CD4-positive, alpha-beta T cell (primary cell): ENCODE results near the gene SLC5A3. TPM values are rescaled to one million over a fixed set of nuclear protein-coding genes. Genes with fewer than 3 reads are reported as not detected.

ENCODE experiments used
- ATAC-seq: fragments of 200-7000 bp; cut with Tn5 transposase; one replicate; pipeline ENCODE4 v1.10.0; 2022; ENCODE audit warnings: mild to moderate bottlenecking; ENCODE audit not compliant: poor library complexity
- CTCF ChIA-PET: fragments of 350-600 bp; sonication (Branson Sonifier 250); formaldehyde crosslinking; loops from one replicate; lab custom pipeline; 2021; ENCODE audit warnings: antibody characterized with exemption, inconsistent platforms; lab: Charles Lee
- POLR2A ChIA-PET: fragments of 350-600 bp; sonication (Branson Sonifier 250); formaldehyde crosslinking; loops from one replicate; lab custom pipeline; 2021; ENCODE audit warnings: antibody characterized with exemption, inconsistent platforms; lab: Charles Lee
- DNase-seq, 14 experiments: peaks; one replicate each; pipeline ENCODE4 v3.0.0-alpha.2; 2013 to 2020; ENCODE audit warnings: mixed read lengths in 2 of 14
- H3K27ac ChIP-seq, 2 donors: one replicate each; pipeline versions ENCODE4 v1.5.1 to v1.7.0; 2013; ENCODE audit warnings: low read length in 2 of 2, low read depth in 1 of 2, mild to moderate bottlenecking in 1 of 2
- H3K27me3 ChIP-seq, 2 experiments: 1 replicate in 1 of 2; 2 replicates in 1 of 2; pipeline versions ENCODE4 v1.6.1 to v1.7.0; 2013; ENCODE audit warnings: low read length in 2 of 2, control low read depth in 1 of 2, mild to moderate bottlenecking in 1 of 2, moderate library complexity in 1 of 2; ENCODE audit not compliant: insufficient read depth in 2 of 2, control insufficient read depth in 1 of 2
- H3K36me3 ChIP-seq: one replicate; pipeline ENCODE4 v1.6.1; 2013; ENCODE audit warnings: low read length, control low read depth; ENCODE audit not compliant: insufficient read depth
- H3K4me1 ChIP-seq: one replicate; pipeline ENCODE4 v1.6.1; 2013; ENCODE audit warnings: low read length, control low read depth; ENCODE audit not compliant: insufficient read depth
- H3K4me3 ChIP-seq: one replicate; pipeline ENCODE4 v1.5.1; 2013; ENCODE audit warnings: mild to moderate bottlenecking, low read length, moderate library complexity
- H3K9me3 ChIP-seq, 2 experiments: 1 replicate in 1 of 2; 2 replicates in 1 of 2; pipeline versions ENCODE4 v1.6.1 to v1.7.0; 2013; ENCODE audit warnings: low read length in 2 of 2, mild to moderate bottlenecking in 2 of 2, control low read depth in 1 of 2, moderate library complexity in 1 of 2; ENCODE audit not compliant: control insufficient read depth in 1 of 2, insufficient read depth in 1 of 2
- H3K27ac Mint-ChIP-seq: one replicate; pipeline ENCODE4 v1.8.0; 2020; ENCODE audit warnings: mixed read lengths
- H3K27me3 Mint-ChIP-seq: one replicate; pipeline ENCODE4 v1.8.0; 2021; ENCODE audit warnings: mixed read lengths
- H3K36me3 Mint-ChIP-seq: one replicate; pipeline ENCODE4 v1.8.0; 2021; ENCODE audit warnings: low read depth, mixed read lengths
- H3K4me1 Mint-ChIP-seq: one replicate; pipeline ENCODE4 v1.8.0; 2021; ENCODE audit warnings: low read depth, mixed read lengths
- H3K4me3 Mint-ChIP-seq: one replicate; pipeline ENCODE4 v1.8.0; 2020; ENCODE audit warnings: mild to moderate bottlenecking, mixed read lengths
- H3K9me3 Mint-ChIP-seq: one replicate; pipeline ENCODE4 v1.8.0; 2020; ENCODE audit warnings: mixed read lengths
- intact Hi-C, 2 experiments: fragments of 100-400 bp; cut with DNase I in 1 of 2; cut with micrococcal nuclease in 1 of 2; formaldehyde crosslinking; loops; one replicate each; pipeline versions ENCODE4 v1.15.1 to v1.9.0; 2023 to 2025; cut with DNase I, micrococcal nuclease
- total RNA-seq, 174 experiments: library from RNA in 2 of 174; stranded (reverse) in 2 of 174; gene quantifications; one replicate each; pipeline ENCODE4 v1.2.3 and lab custom pipeline; 2021 to 2026
- TF ChIP-seq, protein P1 (sequence below): fragments of 200-600 bp; IDR thresholded peaks from one replicate; pipeline ENCODE4 v1.8.0; 2022; ENCODE audit warnings: antibody characterized with exemption, mild to moderate bottlenecking

The SLC5A3 gene
- total RNA-seq, 2 experiments from 2014 or later: 4.6 to 4.9 TPM

DNA sequence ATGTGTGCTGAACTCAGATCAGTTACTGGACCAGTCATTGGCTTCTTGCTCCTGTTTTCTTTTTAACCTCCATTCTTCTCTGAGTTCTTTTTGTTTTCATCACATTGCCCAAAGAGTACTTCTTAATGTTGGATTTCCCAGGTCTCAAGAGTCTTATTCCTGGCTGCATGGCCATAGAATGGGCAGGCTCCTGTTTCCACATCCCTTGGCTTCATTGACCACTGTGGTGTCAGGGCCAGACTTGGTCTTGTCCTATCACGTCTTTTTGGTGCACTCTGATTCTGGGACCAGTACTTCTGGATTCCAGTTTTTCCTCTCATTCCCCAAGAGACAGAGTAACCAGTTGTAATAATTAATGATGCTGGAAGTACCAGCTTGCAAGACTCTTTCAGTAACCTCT lies 41.8 kb downstream of the SLC5A3 start:
- H3K27me3 Mint-ChIP-seq: no peaks in the 10 kb centered on the region
- ATAC-seq (no peak), DNase-seq (no peak)
- ChIA-PET CTCF (no interaction called here), POLR2A (no interaction called here)
- TF ChIP-seq, protein P1, sequence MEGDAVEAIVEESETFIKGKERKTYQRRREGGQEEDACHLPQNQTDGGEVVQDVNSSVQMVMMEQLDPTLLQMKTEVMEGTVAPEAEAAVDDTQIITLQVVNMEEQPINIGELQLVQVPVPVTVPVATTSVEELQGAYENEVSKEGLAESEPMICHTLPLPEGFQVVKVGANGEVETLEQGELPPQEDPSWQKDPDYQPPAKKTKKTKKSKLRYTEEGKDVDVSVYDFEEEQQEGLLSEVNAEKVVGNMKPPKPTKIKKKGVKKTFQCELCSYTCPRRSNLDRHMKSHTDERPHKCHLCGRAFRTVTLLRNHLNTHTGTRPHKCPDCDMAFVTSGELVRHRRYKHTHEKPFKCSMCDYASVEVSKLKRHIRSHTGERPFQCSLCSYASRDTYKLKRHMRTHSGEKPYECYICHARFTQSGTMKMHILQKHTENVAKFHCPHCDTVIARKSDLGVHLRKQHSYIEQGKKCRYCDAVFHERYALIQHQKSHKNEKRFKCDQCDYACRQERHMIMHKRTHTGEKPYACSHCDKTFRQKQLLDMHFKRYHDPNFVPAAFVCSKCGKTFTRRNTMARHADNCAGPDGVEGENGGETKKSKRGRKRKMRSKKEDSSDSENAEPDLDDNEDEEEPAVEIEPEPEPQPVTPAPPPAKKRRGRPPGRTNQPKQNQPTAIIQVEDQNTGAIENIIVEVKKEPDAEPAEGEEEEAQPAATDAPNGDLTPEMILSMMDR: no peak
- H3K27ac Mint-ChIP-seq: no peak overlapping the region
- no peaks in the 10 kb centered on the region for H3K4me1 ChIP-seq
- H3K36me3 Mint-ChIP-seq: peaks cover 24% of the 10 kb centered on the region
- H3K9me3 ChIP-seq: no peaks in the 10 kb centered on the region
- H3K4me1 Mint-ChIP-seq: peaks cover 61% of the 10 kb centered on the region
- no peak overlapping the region for H3K27ac ChIP-seq
- peaks cover 7% of the 10 kb centered on the region for H3K36me3 ChIP-seq
- no peak overlapping the region for H3K4me3 ChIP-seq
- H3K27me3 ChIP-seq: no peaks in the 10 kb centered on the region
- no peak overlapping the region for H3K4me3 Mint-ChIP-seq
- H3K9me3 Mint-ChIP-seq: no peaks in the 10 kb centered on the region
- intact Hi-C loops: no loop called here

DNA sequence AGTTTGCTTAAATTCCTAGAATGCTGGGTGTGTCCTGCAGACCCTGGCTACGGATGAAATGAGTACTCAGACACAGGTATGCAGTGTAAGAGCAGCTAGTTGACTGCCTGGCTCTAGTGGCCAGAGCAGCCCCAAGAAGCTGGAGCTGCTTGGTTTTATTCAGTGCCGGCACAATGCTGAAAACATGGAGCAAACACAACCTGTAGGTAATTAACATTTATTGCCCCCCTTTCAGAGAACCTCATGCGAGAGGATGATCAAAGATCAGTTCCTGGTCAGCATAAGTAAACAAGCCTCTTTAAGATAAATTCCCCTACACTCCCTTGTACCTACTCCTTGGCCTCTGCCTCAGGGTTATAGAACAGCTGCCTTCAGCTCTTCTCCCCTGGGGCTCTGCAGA lies 43.2 kb downstream of the SLC5A3 start:
- TF ChIP-seq, protein P1: no peak
- Mint-ChIP-seq H3K9me3 (no peaks in the 10 kb centered on the region), H3K4me3 (no peak overlapping the region), H3K27me3 (no peaks in the 10 kb centered on the region), H3K36me3 (peaks cover 24% of the 10 kb centered on the region), H3K4me1 (peaks cover 59% of the 10 kb centered on the region), H3K27ac (no peak overlapping the region)
- DNase-seq (no peak), ATAC-seq (no peak)
- no peak overlapping the region for H3K4me3 ChIP-seq
- no peaks in the 10 kb centered on the region for H3K27me3 ChIP-seq
- no peak overlapping the region for H3K27ac ChIP-seq
- ChIA-PET POLR2A (no interaction called here), CTCF (no interaction called here)
- intact Hi-C loops: no loop called here
- H3K36me3 ChIP-seq: peaks cover 7% of the 10 kb centered on the region
- H3K4me1 ChIP-seq: no peaks in the 10 kb centered on the region
- no peaks in the 10 kb centered on the region for H3K9me3 ChIP-seq

DNA sequence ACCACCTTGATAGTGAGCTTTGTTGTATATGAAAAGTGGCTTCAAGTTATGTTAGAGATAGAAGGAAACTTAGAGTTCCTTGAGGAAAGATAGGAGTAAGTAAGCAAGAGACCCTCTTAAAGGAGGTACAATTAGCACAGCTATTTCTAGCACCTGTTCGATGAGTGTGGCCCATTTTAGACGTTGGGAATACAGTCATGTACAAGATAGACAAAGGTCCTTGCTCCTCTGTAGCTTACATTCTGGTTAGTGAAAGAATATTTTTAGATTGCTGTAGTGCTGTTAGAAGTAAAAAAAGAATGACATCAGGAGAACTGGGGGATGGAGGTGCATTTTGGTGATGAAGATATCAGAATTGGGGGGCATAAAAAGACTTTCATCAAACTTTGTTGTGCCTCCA lies 47.5 kb downstream of the SLC5A3 start:
- Mint-ChIP-seq H3K4me3 (no peak overlapping the region), H3K9me3 (no peaks in the 10 kb centered on the region), H3K4me1 (peaks cover 66% of the 10 kb centered on the region), H3K27ac (peak overlapping the region; percentile 49), H3K36me3 (peaks cover 35% of the 10 kb centered on the region), H3K27me3 (no peaks in the 10 kb centered on the region)
- Histone ChIP-seq H3K4me3 (no peak overlapping the region), H3K4me1 (no peaks in the 10 kb centered on the region), H3K36me3 (peaks cover 12% of the 10 kb centered on the region), H3K27me3 (no peaks in the 10 kb centered on the region), H3K27ac (no peak overlapping the region), H3K9me3 (no peaks in the 10 kb centered on the region)
- intact Hi-C loops: no loop called here
- ATAC-seq (no peak), DNase-seq (no peak)
- TF ChIP-seq, protein P1: no peak
- ChIA-PET POLR2A (interaction anchor here (1.1 kb wide), 2 partner anchors 10 to 14 kb away, joined by 3 read pairs; no protein-coding TSS in a partner anchor), CTCF (interaction anchor here (1.6 kb wide), 1 partner anchor 19 kb away, joined by 3 read pairs; no protein-coding TSS in a partner anchor)
